HG03342 (cell line): ENCODE data around the gene PLEKHG3.

ENCODE experiments used
- ATAC-seq: cut with Tn5 transposase; IDR thresholded peaks from one replicate; pipeline ENCODE4 v1.9.1; 2021; ENCODE audit warnings: mild to moderate bottlenecking, moderate library complexity; ENCODE audit not compliant: unreplicated experiment

PLEKHG3 gene

GRCh38 chr14:64706119-64706592 is 1.9 kb downstream of the PLEKHG3 start:
- no peak for ATAC-seq

GRCh38 chr14:64706593-64707193 is 2.5 kb downstream of the PLEKHG3 start:
- no peak for ATAC-seq

GRCh38 chr14:64707661-64708060 is 3.4 kb downstream of the PLEKHG3 start:
- ATAC-seq = no peak

- no peak for ATAC-seq
These were observed 4.2 kb downstream of the PLEKHG3 start for GRCh38 chr14:64708148-64709004.

- no peak for ATAC-seq
These were observed 4.9 kb downstream of the PLEKHG3 start for GRCh38 chr14:64709126-64709525.

- no peak for ATAC-seq
These were observed 6.8 kb downstream of the PLEKHG3 start for GRCh38 chr14:64711039-64711438.

- ATAC-seq = no peak
These were observed 9.5 kb downstream of the PLEKHG3 start for GRCh38 chr14:64713677-64714076.

- no peak for ATAC-seq
These were observed 10.3 kb downstream of the PLEKHG3 start for GRCh38 chr14:64714432-64715025.

- no peak for ATAC-seq
These were observed 11.0 kb downstream of the PLEKHG3 start for GRCh38 chr14:64715146-64715627.

GRCh38 chr14:64715628-64716412 is 11.6 kb downstream of the PLEKHG3 start:
- no peak for ATAC-seq

GRCh38 chr14:64717870-64718269 is 13.6 kb downstream of the PLEKHG3 start:
- ATAC-seq = no peak

- ATAC-seq = no peak
These were observed 14.5 kb downstream of the PLEKHG3 start for GRCh38 chr14:64718762-64719161.

GRCh38 chr14:64719601-64720000 is 15.4 kb downstream of the PLEKHG3 start:
- ATAC-seq = no peak

GRCh38 chr14:64720131-64720576 is 15.9 kb downstream of the PLEKHG3 start:
- ATAC-seq = no peak

- no peak for ATAC-seq
These were observed 17.2 kb downstream of the PLEKHG3 start for GRCh38 chr14:64721391-64721791.

- ATAC-seq = no peak
These were observed 17.7 kb downstream of the PLEKHG3 start for GRCh38 chr14:64721899-64722298.

- ATAC-seq = no peak
These were observed 18.7 kb downstream of the PLEKHG3 start for GRCh38 chr14:64722842-64723447.

- ATAC-seq = no peak
These were observed 19.7 kb downstream of the PLEKHG3 start for GRCh38 chr14:64723691-64724577.

GRCh38 chr14:64724578-64724930 is 20.3 kb downstream of the PLEKHG3 start:
- no peak for ATAC-seq
